K562 (cell line): ENCODE data around the gene CITED1. TPM values are rescaled to one million over a fixed set of nuclear protein-coding genes. Genes with fewer than 3 reads are reported as not detected.

ENCODE experiments used
- ATAC-seq: fragments of 200-7000 bp; cut with Tn5 transposase; 3 replicates; pipeline ENCODE4 v1.9.1; 2020; ENCODE audit warnings: moderate library complexity
- BruUV-seq: library from RNA; stranded (reverse); fragments of 400-500 nt; replicated peaks from 2 replicates; lab custom pipeline; 2021; lab: Mats Ljungman, UMichigan
- CTCF ChIA-PET: fragments of 300-600 bp; formaldehyde crosslinking; extraction: SDS; loops from one replicate; lab custom pipeline; 2021; ENCODE audit warnings: low intra/inter-chr PET ratio; lab: Yijun Ruan, JAX
- POLR2A ChIA-PET: fragments of 300-600, 350-650 bp; sonication (Branson Sonifier 250); formaldehyde crosslinking; extraction: SDS; loops from one replicate; lab custom pipeline; 2021; ENCODE audit warnings: antibody characterized with exemption, inconsistent platforms; lab: Yijun Ruan, JAX
- DNase-seq, 4 experiments: peaks; one replicate each; pipeline versions ENCODE4 v3.0.0 to v3.0.0-alpha.2; 2011 to 2018; ENCODE audit warnings: low spot score in 3 of 4, mixed read lengths in 3 of 4; ENCODE audit errors: extremely low read depth in 1 of 4
- FAIRE-seq: peaks from 2 replicates; lab custom pipeline; 2011; peaks lifted over from hg19 to GRCh38; lab: Jason Lieb, UNC
- H2AFZ ChIP-seq: 2 replicates; pipeline ENCODE4 v1.6.0; 2011; ENCODE audit warnings: low read depth, low read length, control low read depth, inconsistent platforms
- H3K27ac ChIP-seq: fragments of 200-600 bp; 3 replicates; pipeline ENCODE4 v1.8.0; 2011; ENCODE audit warnings: low read depth, mild to moderate bottlenecking, control low read depth, inconsistent platforms, low read length, moderate library complexity, mixed read lengths; ENCODE audit errors: extremely low read depth
- H3K27me3 ChIP-seq, 2 experiments: fragments of 300-600 bp in 1 of 2; 2 replicates in 1 of 2; 3 replicates in 1 of 2; pipeline versions ENCODE4 v1.6.0 to v1.8.0; 2011; ENCODE audit warnings: inconsistent platforms in 2 of 2, low read length in 2 of 2, mild to moderate bottlenecking in 1 of 2, mixed read lengths in 1 of 2, moderate library complexity in 1 of 2; ENCODE audit not compliant: control insufficient read depth in 2 of 2, insufficient read depth in 2 of 2
- H3K36me3 ChIP-seq: fragments of 300-600 bp; 3 replicates; pipeline ENCODE4 v1.8.0; 2011; ENCODE audit warnings: mild to moderate bottlenecking, low read length, inconsistent platforms; ENCODE audit not compliant: control insufficient read depth, insufficient read depth
- H3K4me1 ChIP-seq, 2 experiments: fragments of 200-600 bp in 1 of 2; replicated peaks in 1 of 2; 2 replicates in 1 of 2; 3 replicates in 1 of 2; pipeline versions ENCODE4 v1.5.1 to v1.8.0; 2011; ENCODE audit warnings: inconsistent platforms in 2 of 2, low read length in 2 of 2, mild to moderate bottlenecking in 1 of 2, mixed read lengths in 1 of 2, moderate library complexity in 1 of 2; ENCODE audit not compliant: control insufficient read depth in 2 of 2, insufficient read depth in 2 of 2
- H3K4me2 ChIP-seq: 2 replicates; pipeline ENCODE4 v1.6.1; 2011; ENCODE audit warnings: low read length, control low read depth, inconsistent platforms, mixed read lengths; ENCODE audit not compliant: insufficient read depth
- H3K4me3 ChIP-seq: fragments of 200-600 bp; sonication (generic), shearing (Covaris generic); 2 replicates; pipeline ENCODE4 v1.5.1; 2016; ENCODE audit warnings: control low read depth, inconsistent platforms
- H3K79me2 ChIP-seq: fragments of 200-600 bp; 3 replicates; pipeline ENCODE4 v1.8.0; 2011; ENCODE audit warnings: low read length, inconsistent platforms; ENCODE audit not compliant: control insufficient read depth, insufficient read depth
- H3K9ac ChIP-seq, 2 experiments: 2 replicates each; pipeline versions ENCODE4 v1.6.0 to v1.6.1; 2011; ENCODE audit warnings: low read depth in 2 of 2, low read length in 2 of 2, control low read depth in 1 of 2, inconsistent platforms in 1 of 2, mild to moderate bottlenecking in 1 of 2, mixed read lengths in 1 of 2; ENCODE audit not compliant: insufficient read depth in 1 of 2
- H3K9me1 ChIP-seq: one replicate; pipeline ENCODE4 v1.6.0; 2011; ENCODE audit warnings: inconsistent platforms, mild to moderate bottlenecking, low read length, moderate library complexity; ENCODE audit not compliant: control insufficient read depth, insufficient read depth
- H3K9me3 ChIP-seq: replicated peaks from 2 replicates; pipeline ENCODE4 v1.5.1; 2011; ENCODE audit warnings: low read depth, low read length, inconsistent platforms; ENCODE audit not compliant: control insufficient read depth, insufficient read depth
- H4K20me1 ChIP-seq: replicated peaks from 2 replicates; pipeline ENCODE4 v1.6.1; 2011; ENCODE audit warnings: low read length, inconsistent platforms, mixed read lengths; ENCODE audit not compliant: control insufficient read depth, insufficient read depth
- ARHGAP35 ChIP-seq: fragments of 450-650 bp; IDR thresholded peaks from 2 replicates; pipeline ENCODE4 v1.6.1; 2018; ENCODE audit not compliant: partially characterized antibody
- BACH1 ChIP-seq: fragments of 200-800 bp; sonication (Bioruptor generic); IDR thresholded peaks from 2 replicates; pipeline ENCODE4 v1.6.1; 2016; ENCODE audit warnings: missing genetic modification characterization, missing compliant biosample characterization
- ELK3 ChIP-seq: fragments of 450-650 bp; formaldehyde crosslinking; IDR thresholded peaks from 2 replicates; pipeline ENCODE4 v1.4.0; 2020; ENCODE audit warnings: mild to moderate bottlenecking
- ESRRB ChIP-seq: fragments of 250-450 bp; sonication (Bioruptor Pico); IDR thresholded peaks from 2 replicates; pipeline ENCODE4 v1.5.0; 2020; ENCODE audit warnings: mild to moderate bottlenecking, moderate library complexity, borderline replicate concordance
- FOXK1 ChIP-seq: sonication (generic); formaldehyde crosslinking; IDR thresholded peaks from 2 replicates; pipeline ENCODE4 v1.8.0; 2022; ENCODE audit warnings: missing genetic modification reagents, mild to moderate bottlenecking, borderline replicate concordance
- GABPB1 ChIP-seq: sonication (generic); formaldehyde crosslinking; IDR thresholded peaks from 2 replicates; pipeline ENCODE4 v1.8.0; 2022; ENCODE audit warnings: mild to moderate bottlenecking, missing genetic modification reagents
- NCOA1 ChIP-seq: fragments of 450-650 bp; IDR thresholded peaks from 2 replicates; pipeline ENCODE4 v1.6.1; 2016; ENCODE audit warnings: low read depth
- NFE2 ChIP-seq: IDR thresholded peaks from 2 replicates; pipeline ENCODE4 v1.6.1; 2014; ENCODE audit warnings: antibody characterized with exemption, low read depth
- SAFB ChIP-seq: fragments of 200-400 bp; formaldehyde crosslinking; IDR thresholded peaks from 2 replicates; pipeline ENCODE4 v1.6.1; 2017; ENCODE audit warnings: low read depth, low read length, borderline replicate concordance
- SMAD2 ChIP-seq: fragments of 150-350 bp; IDR thresholded peaks from 2 replicates; pipeline ENCODE4 v1.6.1; 2014; ENCODE audit warnings: low read depth, mild to moderate bottlenecking, low read length
- SP2 ChIP-seq: IDR thresholded peaks from 2 replicates; pipeline ENCODE4 v1.6.1; 2011; ENCODE audit warnings: mild to moderate bottlenecking, low read depth, low read length, moderate library complexity; ENCODE audit not compliant: poor library complexity, severe bottlenecking; ENCODE audit errors: extremely low read depth
- ZC3H11A ChIP-seq: IDR thresholded peaks from 2 replicates; pipeline ENCODE4 v1.6.1; 2012; ENCODE audit warnings: low read depth, low read length, improper control_type of control experiment
- ZNF140 ChIP-seq: fragments of 250-450 bp; sonication (Bioruptor Pico); IDR thresholded peaks from 2 replicates; pipeline ENCODE4 v1.8.0; 2021; ENCODE audit warnings: moderate library complexity, mild to moderate bottlenecking, inconsistent platforms
- ZNF146 ChIP-seq: IDR thresholded peaks from one replicate; pipeline ENCODE4 v1.6.1; 2018; ENCODE audit warnings: missing compliant biosample characterization; ENCODE audit not compliant: unreplicated experiment
- ZNF354B ChIP-seq: fragments of 250-450 bp; sonication (Bioruptor Pico); IDR thresholded peaks from 2 replicates; pipeline ENCODE4 v1.4.0; 2020
- ZNF398 ChIP-seq: fragments of 250-450 bp; sonication (Bioruptor Pico); IDR thresholded peaks from 2 replicates; pipeline ENCODE4 v1.8.0; 2021; ENCODE audit warnings: moderate library complexity, mild to moderate bottlenecking, inconsistent platforms
- ZNF76 ChIP-seq: fragments of 250-450 bp; sonication (Bioruptor Pico); IDR thresholded peaks from 2 replicates; pipeline ENCODE4 v1.4.0; 2020; ENCODE audit warnings: mild to moderate bottlenecking, moderate library complexity, borderline replicate concordance
- WGBS: fragments of 100-300 bp; shearing (Covaris generic); methylation state at CpG from one replicate; pipeline ENCODE4 v1.1.6; 2016; ENCODE audit warnings: low coverage, mixed read lengths; ENCODE audit not compliant: insufficient coverage; ENCODE audit errors: missing lambda C conversion rate; 5-methylcytosine and 5-hydroxymethylcytosine counted together
- in situ Hi-C: fragments of 300-500 bp; cut with MboI; formaldehyde crosslinking; loops from 4 replicates; pipeline ENCODE4 v1.15.0; 2018; ENCODE audit warnings: inconsistent platforms, mixed read lengths
- intact Hi-C: fragments of 100-400 bp; cut with micrococcal nuclease; formaldehyde crosslinking; loops from 2 replicates; pipeline ENCODE4 v1.14.2; 2022
- polyA plus RNA-seq, 8 experiments: library from polyadenylated mRNA; depleted of rRNA in 4 of 8; stranded (reverse) in 5 of 8; unstranded in 3 of 8; fragments of >200 nt; fragmentation: Nextera tagmentation in 2 of 8; fragmentation: Illumina TruSeq in 1 of 8; extraction: Ambion mirVana in 2 of 8; extraction: Trizol in 1 of 8; gene quantifications; 2 replicates each; pipeline versions ENCODE4 v1.2.1 to v1.2.3, GENCODE V29; 2011 to 2014; ENCODE audit warnings: inconsistent platforms in 1 of 8, missing spikeins in 1 of 8
- total RNA-seq, 7 experiments: library from RNA; depleted of rRNA in 6 of 7; stranded (reverse); fragments of >200 nt in 6 of 7; fragmentation: Illumina TruSeq in 2 of 7; extraction: Trizol in 2 of 7; gene quantifications; 2 replicates each; pipeline versions ENCODE4 v1.2.1 to v1.2.3, GENCODE V29; 2011 to 2021; ENCODE audit warnings: low replicate concordance in 1 of 7

The CITED1 gene
- total and polyA plus RNA-seq, 9 of the 15 experiments (the other 6 are each of a cell fraction or from before 2014, with no cell fraction given) = 0.56 to 5.8 (median 4.2) TPM

- intact Hi-C loops = no loop called here
- no peak for DNase-seq
These were observed 34.5 kb downstream of the CITED1 start for GRCh38 chrX:72271091-72271788.

More at GRCh38 chrX:72271091-72271788, 34.5 kb downstream of the CITED1 start:
- Histone ChIP-seq H3K4me3 (no peak overlapping the region), H3K9ac (no peak overlapping the region), H3K4me1 (peaks cover 0 to 11% of the 10 kb centered on the region in 2 experiments; a peak in 2 of 5 replicates), H2AFZ (no peak overlapping the region), H3K9me1 (no peaks in the 10 kb centered on the region)
- in situ Hi-C loops = no loop called here
- POLR2A ChIA-PET = no interaction called here
- TF ChIP-seq NCOA1 (no peak), SAFB (no peak), ZC3H11A (no peak), GABPB1 (CRISPR knock-in tag) (no peak), ELK3 (CRISPR knock-in tag) (no peak), FOXK1 (no peak), SP2 (no peak), ESRRB (CRISPR knock-in tag) (no peak), ZNF146 (no peak), ZNF354B (CRISPR knock-in tag) (no peak), SMAD2 (no peak), BACH1 (tag) (no peak), ZNF398 (CRISPR knock-in tag) (no peak), NFE2 (no peak), ZNF140 (CRISPR knock-in tag) (no peak), ZNF76 (CRISPR knock-in tag) (no peak), ARHGAP35 (no peak)
- TF ChIP-seq, all 486 proteins: peak for 0
- Histone ChIP-seq H3K36me3 (peaks cover 89% of the 10 kb centered on the region), H3K27ac (no peak overlapping the region), H3K9me3 (no peaks in the 10 kb centered on the region), H3K4me2 (no peak overlapping the region), H3K79me2 (peaks cover 36% of the 10 kb centered on the region), H3K27me3 (no peaks in the 10 kb centered on the region), H4K20me1 (peaks cover 10% of the 10 kb centered on the region; the same call in 1 of the 2 replicates)
- FAIRE-seq (no peak), ATAC-seq (peak; percentile 17; the same call in 1 of the 3 replicates)
- BruUV-seq = no TSS peak
- WGBS = 76% methylated on average over 2 of the region's 3 CpGs
- CTCF ChIA-PET = no interaction called here
